Measurements from ENCODE around the gene ELP4.
"Not testable (repeated sequence)": the region's sequence is repeated elsewhere in the genome, so short reads cannot be mapped to it uniquely, and the experiment has no call there.

The ELP4 gene

GRCh38 chr11:31714840-31715239 lies 205.3 kb downstream of the ELP4 start:
- DNase-seq: peak in 1 of 5 experiments; percentile 69

- DNase-seq: no peak
These were observed 210.7 kb downstream of the ELP4 start for GRCh38 chr11:31720225-31720624.

GRCh38 chr11:31720671-31721365 lies 211.3 kb downstream of the ELP4 start:
- DNase-seq: no peak

GRCh38 chr11:31722754-31723153 lies 213.2 kb downstream of the ELP4 start:
- no peak for DNase-seq

- DNase-seq: no peak
These were observed 215.6 kb downstream of the ELP4 start for GRCh38 chr11:31725176-31725575.

- DNase-seq: no peak
These were observed 218.9 kb downstream of the ELP4 start for GRCh38 chr11:31728432-31728831.

- DNase-seq: no peak
These were observed 230.6 kb downstream of the ELP4 start for GRCh38 chr11:31740131-31740530.

GRCh38 chr11:31740731-31741368 lies 231.3 kb downstream of the ELP4 start:
- DNase-seq: not testable (repeated sequence)

- DNase-seq: no peak
These were observed 238.0 kb downstream of the ELP4 start for GRCh38 chr11:31747581-31747980.

GRCh38 chr11:31757260-31757835 lies 247.8 kb downstream of the ELP4 start:
- no peak for DNase-seq

GRCh38 chr11:31761636-31762035 lies 252.1 kb downstream of the ELP4 start:
- DNase-seq: no peak

- no peak for DNase-seq
These were observed 253.7 kb downstream of the ELP4 start for GRCh38 chr11:31763296-31763695.

GRCh38 chr11:31764261-31764660 lies 254.7 kb downstream of the ELP4 start:
- DNase-seq: no peak

GRCh38 chr11:31764766-31765165 lies 255.2 kb downstream of the ELP4 start:
- DNase-seq: no peak

- DNase-seq: no peak
These were observed 257.5 kb downstream of the ELP4 start for GRCh38 chr11:31767066-31767465.

GRCh38 chr11:31767685-31768084 lies 258.1 kb downstream of the ELP4 start:
- no peak for DNase-seq

- no peak for DNase-seq
These were observed 259.4 kb downstream of the ELP4 start for GRCh38 chr11:31768749-31769640.

GRCh38 chr11:31770011-31770700 lies 260.6 kb downstream of the ELP4 start:
- no peak for DNase-seq

GRCh38 chr11:31772412-31772811 lies 262.8 kb downstream of the ELP4 start:
- no peak for DNase-seq

- DNase-seq: no peak
These were observed 269.8 kb downstream of the ELP4 start for GRCh38 chr11:31779374-31779791.

GRCh38 chr11:31780078-31780477 lies 270.5 kb downstream of the ELP4 start:
- no peak for DNase-seq

- no peak for DNase-seq
These were observed 271.0 kb downstream of the ELP4 start for GRCh38 chr11:31780480-31780971.

Data from T-helper 2 cell (primary cell).